EL (cell line): ENCODE results near the gene SULT1C2.
"Not testable (repeated sequence)": the region's sequence is repeated elsewhere in the genome, so short reads cannot be mapped to it uniquely, and the experiment has no call there.

ENCODE experiments used
- DNase-seq: peaks from one replicate; pipeline ENCODE4 v3.0.0-alpha.2; 2016

The SULT1C2 gene

GRCh38 chr2:108288534-108289106 lies at the start of gene SULT1C2:
Gene SULT1C2, plus strand, starts transcription at chr2:108288895. Its CDS starts 4,773 bp downstream, at chr2:108293668.
- DNase-seq, result peak; percentile 4

DNA sequence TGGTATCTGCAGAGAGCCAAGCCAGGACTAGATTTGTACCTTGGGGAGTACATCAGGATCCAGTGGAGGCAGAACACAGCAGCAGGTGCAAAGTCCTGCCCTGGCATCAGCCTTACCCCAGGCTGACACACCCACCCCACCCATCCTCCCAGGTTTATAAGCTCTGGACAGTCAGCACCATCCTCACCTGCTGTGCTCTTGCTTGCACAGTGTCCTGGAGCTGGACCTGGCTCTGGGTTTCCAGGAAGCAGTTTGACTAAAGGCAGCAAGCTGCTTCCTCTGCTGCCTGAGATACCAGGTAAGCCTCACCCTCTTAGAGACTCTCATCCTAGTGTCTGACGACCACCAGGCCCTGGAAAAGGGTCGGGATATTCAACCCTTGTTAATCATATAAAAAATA lies 48.9 kb upstream of the SULT1C2 start, which contains the start of gene SULT1C3:
Gene SULT1C3, plus strand, starts transcription at position 183 of the 400 bp plus-strand sequence. CDS start 7,227 bp downstream, outside the sequence.
- no peak for DNase-seq

GRCh38 chr2:108240966-108241365 lies 47.7 kb upstream of the SULT1C2 start:
- DNase-seq, result no peak

DNA sequence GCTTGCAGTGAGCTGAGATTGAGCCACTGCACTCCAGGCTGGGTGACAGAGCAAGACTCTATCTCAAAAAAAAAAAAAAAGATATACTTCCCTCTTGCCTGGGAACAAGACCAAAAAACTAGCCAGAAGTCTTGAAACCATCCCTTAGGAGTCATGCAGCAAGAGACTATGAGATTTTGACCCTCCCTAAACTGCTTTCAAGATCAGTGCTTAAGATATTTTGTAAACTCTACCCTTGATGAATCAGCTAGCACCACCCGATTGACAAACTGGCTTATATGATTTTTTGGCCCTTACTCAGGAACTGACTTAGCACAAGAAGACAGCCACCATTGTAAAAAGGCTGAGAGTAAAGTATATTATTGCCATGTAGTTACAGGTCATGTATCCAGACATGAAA lies 45.1 kb upstream of the SULT1C2 start:
- DNase-seq, result no peak

GRCh38 chr2:108244667-108245414 lies 43.9 kb upstream of the SULT1C2 start:
- no peak for DNase-seq

- no peak for DNase-seq
Observed at GRCh38 chr2:108253106-108253505, 35.6 kb upstream of the SULT1C2 start.

DNA sequence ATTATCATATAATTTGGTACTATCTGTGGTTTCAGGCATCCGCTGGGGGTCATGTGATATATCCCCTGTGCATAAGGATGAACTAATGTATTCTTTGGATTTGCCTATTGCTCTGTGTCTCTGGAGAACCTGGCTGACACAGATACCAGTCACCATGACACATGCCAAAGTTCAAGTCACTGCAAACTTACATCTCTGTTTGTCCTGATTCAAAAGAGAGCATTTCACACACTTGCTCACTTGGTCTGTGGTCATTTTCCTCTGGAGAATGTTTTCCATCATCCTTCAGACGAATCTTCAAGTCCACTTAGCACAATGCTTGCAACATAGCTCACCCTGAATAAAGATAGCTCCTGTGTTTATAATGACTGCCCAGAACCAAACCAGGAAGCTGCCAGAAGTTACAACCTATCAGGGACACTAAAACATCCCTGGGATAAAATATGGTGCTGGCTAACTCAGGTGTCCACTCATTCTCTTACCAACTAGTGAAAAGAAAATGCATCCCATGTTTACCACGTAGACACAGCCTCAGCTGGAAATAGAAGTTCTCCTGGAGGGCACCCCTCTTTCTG lies 30.9 kb upstream of the SULT1C2 start:
- DNase-seq, result peak; percentile 15

DNA sequence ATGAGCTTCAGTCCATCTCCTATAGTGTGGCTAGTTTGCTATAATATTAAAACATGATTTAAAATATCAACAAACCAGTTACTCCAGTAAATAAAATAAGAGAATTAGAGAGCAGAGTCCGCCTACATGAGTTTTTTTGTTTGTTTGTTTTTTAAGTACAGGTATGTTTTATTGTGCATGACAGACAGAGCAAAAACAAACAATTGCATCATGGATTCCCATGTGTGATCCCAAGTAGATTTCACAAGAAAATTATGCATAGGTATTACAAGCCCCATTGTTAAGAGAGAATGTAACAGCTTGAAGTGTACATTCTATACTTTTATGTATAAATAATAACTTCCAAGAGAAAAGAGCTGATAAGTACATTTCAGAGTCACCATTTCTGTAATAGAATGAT lies 27.9 kb upstream of the SULT1C2 start:
- no peak for DNase-seq

DNA sequence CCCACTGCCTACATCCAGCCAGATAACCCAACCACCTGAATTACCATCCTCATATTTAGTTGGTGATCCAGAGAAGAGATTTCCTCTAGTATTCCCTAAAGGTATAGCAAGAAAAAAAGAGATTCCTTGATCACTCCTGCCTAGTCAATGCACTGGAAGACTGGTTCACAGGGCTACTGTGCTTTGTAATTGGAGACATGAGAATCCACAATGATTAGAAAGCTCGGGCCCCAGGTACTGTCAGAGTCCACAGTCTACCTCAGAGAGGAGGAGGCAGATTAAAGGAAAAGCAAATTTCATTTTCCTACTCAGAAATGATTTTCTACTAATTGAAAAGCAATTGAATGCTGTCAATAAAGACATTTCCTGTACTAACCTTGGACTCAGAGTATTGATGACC lies 26.7 kb upstream of the SULT1C2 start:
- no peak for DNase-seq

- DNase-seq, result no peak
Observed at GRCh38 chr2:108263401-108263800, 25.3 kb upstream of the SULT1C2 start.

DNA sequence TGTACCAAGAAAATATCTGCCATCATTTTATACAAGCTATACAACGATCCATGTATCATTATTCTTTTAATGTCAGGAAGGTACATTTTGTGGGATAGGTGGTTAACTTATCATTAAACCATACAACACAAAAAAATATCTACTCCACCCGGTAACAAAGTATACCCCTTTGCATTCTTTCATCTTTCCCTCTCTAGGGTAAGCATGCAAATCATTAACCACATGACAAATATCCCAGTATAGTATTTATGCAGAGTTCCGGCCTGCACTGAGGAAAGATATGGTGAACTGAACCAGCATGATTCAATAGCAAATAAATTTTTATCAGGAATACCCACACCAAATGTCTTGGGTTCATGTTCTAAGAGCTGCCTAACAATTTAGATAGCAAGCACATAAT lies 22.5 kb upstream of the SULT1C2 start:
- no peak for DNase-seq

DNA sequence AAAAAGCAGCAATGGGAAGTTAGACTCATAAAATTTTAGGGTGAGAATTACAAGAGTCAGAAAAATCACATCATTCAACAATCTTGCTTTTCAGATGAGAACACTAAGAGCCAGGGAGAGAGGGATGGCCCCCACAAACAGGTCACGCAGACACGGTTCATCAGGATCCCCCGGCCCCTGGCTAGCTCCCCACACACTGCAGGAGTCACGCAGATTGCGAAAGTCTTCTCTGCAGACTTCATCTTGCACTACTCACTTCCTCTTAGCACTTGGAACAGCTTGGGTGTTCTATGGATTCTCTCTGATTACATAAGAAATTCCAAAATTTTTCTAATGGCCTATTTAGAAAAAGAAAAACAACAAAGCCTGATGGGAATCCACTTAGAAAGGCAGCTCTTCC lies 21.6 kb upstream of the SULT1C2 start:
- DNase-seq, result peak; percentile 65

- DNase-seq, result peak; percentile 82
Observed at GRCh38 chr2:108268001-108268400, 20.7 kb upstream of the SULT1C2 start.

DNA sequence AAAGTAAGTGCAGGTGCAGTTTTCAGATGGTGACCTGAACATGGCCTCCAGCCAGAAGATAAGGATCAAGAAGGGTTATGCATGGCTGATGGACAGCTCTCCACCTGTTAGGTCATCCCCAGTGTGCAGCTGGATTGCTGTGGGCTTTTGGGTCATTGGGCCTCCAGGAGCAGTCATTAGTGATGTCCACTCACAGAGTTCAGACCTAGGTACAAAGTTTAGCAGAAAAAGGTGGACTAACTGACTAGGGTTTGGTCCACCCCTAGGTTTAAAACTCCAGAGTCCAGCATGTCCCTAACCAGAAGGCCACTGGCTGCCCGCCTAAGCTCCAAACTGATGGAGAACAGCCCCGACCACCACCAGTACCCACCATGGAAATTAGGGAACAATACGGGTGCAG lies 18.3 kb upstream of the SULT1C2 start:
- no peak for DNase-seq

DNA sequence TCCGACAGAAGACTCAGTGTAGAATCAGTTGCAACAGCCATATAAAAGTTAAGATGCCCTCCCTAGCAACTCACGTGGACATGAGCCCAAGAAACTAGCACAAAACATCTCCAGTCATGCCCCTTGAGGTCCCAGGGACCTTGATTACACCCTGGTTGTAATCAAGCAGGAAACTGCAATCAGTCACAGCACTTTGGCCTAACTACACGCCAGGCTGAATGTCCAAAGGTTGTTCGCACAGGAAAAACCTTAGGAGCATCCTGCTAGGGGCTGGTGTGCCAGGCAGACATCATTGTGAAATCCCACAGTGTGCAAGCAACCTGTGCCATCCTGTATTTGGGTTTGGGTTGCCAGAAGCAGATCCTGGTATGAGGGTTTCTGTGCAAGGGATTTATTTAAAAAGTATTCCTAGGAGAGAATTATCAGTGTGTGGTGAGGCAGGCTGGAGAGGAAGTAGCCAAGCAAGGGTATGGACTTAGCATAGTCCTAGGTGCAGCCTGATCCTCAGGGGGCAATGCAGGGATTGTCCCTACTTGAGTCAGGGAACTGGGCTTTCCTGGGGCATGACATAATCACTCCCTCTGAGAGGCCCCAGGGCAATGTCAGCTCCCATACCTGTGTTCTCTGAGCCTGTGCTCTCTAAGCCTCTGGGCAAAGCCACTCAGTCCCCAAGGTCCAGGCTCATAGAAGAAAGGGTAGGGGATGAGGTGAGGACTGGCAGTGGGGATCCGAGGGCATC lies 17.8 kb upstream of the SULT1C2 start:
- no peak for DNase-seq

- DNase-seq, result peak; percentile 79
Observed at GRCh38 chr2:108271691-108272253, 16.9 kb upstream of the SULT1C2 start.

GRCh38 chr2:108278631-108279030 lies 10.1 kb upstream of the SULT1C2 start:
- peak; percentile 46 for DNase-seq

DNA sequence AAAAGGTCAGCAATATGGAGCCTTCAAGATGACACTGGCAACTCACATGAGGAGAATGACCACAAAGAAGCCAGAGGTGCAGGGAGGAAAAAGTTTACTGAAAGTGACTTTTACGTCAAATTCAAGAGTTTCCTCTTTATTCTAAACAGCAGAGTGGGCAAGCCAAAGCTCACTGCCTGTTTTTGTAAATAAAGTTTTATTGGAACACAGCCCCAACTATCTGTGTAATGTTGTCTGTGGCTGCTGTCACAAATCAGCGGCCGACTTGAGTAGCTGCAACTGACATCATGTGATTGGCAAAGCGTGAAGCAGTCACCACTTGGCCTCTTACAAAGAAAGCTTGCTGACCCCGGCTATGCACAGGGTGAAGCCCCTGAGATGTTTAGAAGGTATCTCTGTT lies 9.2 kb upstream of the SULT1C2 start:
- DNase-seq, result no peak

- no peak for DNase-seq
Observed at GRCh38 chr2:108280466-108280865, 8.2 kb upstream of the SULT1C2 start.

GRCh38 chr2:108284566-108284965 lies 4.1 kb upstream of the SULT1C2 start:
- DNase-seq, result not testable (repeated sequence)

GRCh38 chr2:108285616-108286015 lies 3.1 kb upstream of the SULT1C2 start:
- DNase-seq, result no peak

- no peak for DNase-seq
Observed at GRCh38 chr2:108287169-108287568, 1.5 kb upstream of the SULT1C2 start.

- DNase-seq, result no peak
Observed at GRCh38 chr2:108293850-108294249, 5.2 kb downstream of the SULT1C2 start.
